Inferior parietal cortex (tissue), 1 donor: Measurements from ENCODE around the gene IGFBP7.
"Not testable (repeated sequence)": the region's sequence is repeated elsewhere in the genome, so short reads cannot be mapped to it uniquely, and the experiment has no call there.

ENCODE experiments used
- DNase-seq: peaks from one replicate; pipeline ENCODE4 v3.0.0-alpha.2; 2016; ENCODE audit errors: extremely low spot score

IGFBP7 gene

DNA sequence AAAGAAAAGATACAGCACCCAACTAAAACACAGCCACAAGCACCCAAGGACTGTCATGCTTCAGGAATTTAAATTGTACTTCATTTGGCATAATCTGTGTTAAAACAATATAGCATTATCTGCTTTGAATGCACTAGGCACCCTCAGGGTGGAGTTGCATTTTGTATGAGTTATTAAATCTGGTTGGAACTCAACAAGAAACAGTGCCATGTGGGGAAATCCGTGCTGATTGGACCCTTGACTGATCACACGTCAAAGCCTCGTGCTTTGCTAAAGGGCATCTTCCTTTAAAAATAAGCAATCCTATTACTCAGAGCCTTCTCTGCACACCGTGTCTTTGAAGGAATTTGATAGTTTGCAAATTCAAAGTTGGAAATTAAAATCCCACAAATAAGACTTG, 35.4 kb downstream of the IGFBP7 start:
- no peak for DNase-seq

DNA sequence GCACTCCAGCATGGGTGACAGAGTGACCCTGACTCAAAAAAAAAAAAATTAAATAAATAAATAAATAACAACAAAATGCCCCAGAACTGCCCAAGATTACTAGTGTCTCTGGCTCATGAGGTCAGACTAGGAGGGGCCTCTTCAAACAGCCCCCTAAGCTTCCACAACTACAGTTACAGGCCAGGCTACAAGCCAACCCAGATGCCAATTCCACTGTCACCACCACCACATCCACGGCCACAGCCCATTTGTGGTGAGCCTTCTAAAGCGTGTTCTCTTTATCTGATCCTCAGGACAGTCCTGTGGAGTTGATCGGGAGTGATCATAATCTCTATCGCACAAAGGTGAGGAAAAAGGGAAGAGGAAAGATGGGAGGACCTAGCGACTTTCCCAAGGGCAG, 36.6 kb downstream of the IGFBP7 start:
- DNase-seq: no peak

GRCh38 chr4:57071326-57071725, 38.9 kb downstream of the IGFBP7 start:
- no peak for DNase-seq

- no peak for DNase-seq
These were observed 39.7 kb downstream of the IGFBP7 start for GRCh38 chr4:57070461-57070860.

DNA sequence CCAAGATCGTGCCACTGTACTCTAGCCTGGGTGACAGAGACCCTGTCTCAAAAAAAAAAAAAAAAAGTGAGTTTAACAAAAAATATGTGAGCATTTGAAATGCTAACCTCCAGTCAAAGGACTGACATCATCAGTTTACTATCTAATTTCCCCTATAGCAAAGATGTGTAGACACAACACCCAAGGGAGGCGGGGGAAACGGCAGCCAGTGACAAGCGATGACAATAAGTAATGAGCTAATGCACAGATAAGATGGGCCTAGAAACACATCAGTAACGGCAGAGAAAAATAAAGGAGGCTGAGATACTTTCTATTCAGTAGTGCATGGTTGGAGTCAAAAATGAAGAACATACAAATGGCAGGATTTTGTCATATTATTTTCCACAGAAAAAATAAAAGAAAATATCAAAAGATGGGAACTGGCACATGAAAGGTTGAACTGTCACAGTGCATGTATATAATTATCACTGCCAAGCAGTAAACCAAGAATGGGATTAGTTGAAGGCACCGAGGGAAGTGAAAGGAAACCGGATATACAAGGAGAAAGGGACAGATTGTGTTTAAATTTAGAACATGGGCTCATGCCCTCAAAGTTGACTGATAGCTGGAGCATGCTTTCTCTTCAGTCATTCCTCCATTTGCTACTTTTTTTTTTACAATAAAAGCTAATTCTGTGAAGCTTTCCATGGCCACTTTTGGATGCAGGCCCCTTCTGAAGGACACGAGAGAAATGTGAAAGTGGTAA, 41.8 kb downstream of the IGFBP7 start:
- DNase-seq: no peak

DNA sequence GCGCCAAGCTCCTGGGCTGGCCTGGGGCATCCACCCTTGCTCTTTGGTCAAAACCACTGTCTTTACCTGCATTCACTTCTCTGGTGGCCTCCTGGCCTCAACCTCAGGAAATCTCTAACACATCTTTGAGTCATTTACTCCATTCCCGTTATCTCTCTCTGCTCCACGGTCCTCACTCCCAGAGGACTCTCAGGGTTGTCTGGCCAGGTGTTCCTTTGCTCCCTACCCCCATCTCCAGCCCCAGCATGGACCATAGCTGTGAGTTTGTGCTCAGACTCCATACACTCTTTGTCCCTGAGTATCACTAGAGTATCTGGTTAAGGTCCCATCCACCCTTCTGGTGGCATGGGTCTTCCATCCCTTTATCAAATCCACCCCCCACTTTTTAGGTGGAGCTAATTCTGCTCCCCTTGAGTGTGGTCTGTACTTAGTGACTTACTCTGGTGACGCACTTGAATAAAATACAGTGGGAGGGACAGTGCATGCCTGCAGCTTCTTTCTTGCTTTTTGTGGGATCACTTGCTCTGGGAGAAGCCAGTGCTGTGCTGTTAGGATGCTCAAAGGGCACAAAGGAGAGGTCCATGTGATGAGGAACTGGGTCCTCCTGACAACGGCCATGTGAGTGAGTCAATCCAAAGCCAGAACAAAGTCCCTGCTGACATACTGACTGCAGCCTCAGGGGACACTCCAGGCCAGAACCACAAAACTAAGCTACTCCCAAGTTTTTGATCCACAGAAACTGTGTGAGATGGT, 44.3 kb downstream of the IGFBP7 start:
- no peak for DNase-seq

DNA sequence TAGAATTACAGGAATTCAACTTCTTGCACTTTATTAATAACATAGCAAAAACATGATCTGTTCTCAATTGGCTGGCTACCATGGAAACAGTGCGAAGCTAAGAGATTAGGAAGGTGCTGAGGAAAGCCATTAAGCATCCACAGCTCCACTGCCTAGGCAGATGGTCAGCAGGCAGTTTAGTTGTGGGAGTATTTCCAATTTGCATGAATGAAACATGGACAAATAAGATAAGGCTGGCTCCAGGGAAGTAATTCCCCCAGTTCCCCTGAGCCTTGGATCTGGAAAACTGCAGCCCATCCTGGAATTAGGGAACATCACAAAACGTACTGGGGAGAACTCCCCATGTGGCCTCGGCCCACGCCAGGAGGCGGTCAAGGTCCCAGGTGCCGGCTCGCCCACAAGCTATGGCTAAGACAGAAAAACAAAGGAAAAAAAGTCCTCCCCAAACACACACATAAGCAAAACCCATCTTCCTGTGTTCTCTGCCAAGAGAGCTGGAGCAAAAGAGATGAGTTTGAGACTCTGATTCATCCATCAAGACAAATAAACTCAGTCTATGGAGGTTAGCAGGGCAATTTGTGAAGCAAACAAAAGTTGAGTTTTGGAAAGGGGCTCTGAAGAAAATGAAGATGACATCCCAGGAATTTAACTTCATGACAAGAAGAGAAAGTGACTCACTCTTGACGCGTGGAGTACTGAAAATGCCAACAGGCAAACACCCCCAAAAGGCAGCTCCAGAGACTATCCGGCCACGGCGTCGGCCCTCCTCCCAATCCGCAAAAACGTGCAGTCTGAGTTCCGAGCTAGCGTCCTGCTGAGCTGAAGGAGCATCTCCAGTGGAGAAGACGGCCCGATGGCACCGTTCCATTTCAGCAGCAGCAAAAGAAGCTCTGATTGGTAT, 45.1 kb downstream of the IGFBP7 start:
- DNase-seq: no peak

GRCh38 chr4:57064120-57064519, 46.1 kb downstream of the IGFBP7 start:
- DNase-seq: no peak

DNA sequence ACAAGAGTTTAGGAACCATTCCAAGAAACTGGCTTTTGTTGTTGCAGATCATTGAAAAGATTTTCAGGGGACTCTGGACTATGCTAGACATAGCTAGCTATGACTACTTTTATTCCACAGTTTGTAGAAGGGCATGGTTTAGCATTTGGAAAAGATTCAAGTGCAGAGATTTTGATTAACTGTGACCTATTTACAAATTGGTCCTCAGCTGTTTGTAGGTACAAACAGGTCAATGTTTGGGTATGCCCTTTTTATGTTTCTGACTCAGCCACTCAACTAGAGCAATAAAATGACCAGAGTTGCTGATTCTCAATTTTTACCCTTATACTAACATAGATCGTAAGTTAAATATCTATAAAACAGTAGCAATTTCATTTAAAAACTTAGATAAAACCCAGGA, 46.7 kb downstream of the IGFBP7 start:
- DNase-seq: no peak

DNA sequence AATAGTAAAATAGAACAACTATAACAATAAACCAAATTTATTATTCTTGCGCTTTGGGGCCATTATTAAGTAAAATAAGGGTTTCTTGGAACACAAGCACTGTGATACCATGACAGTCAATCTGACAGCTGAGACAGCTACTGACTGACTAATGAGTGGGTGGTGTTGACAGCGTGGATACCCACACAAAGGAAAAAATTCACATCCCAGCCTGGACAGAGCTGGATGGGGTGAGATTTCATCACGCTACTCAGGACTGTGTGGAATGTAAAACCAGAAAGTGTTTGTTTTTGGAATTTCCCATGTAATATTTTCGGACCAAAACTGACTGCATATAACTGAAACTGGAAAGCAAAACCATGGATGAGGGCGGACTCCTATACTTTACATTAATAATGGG, 48.8 kb downstream of the IGFBP7 start:
- no peak for DNase-seq

- DNase-seq: not testable (repeated sequence)
These were observed 49.5 kb downstream of the IGFBP7 start for GRCh38 chr4:57060717-57061067.

- DNase-seq: no peak
These were observed 50.1 kb downstream of the IGFBP7 start for GRCh38 chr4:57059890-57060716.

- DNase-seq: no peak
These were observed 54.3 kb downstream of the IGFBP7 start for GRCh38 chr4:57055886-57056285.

DNA sequence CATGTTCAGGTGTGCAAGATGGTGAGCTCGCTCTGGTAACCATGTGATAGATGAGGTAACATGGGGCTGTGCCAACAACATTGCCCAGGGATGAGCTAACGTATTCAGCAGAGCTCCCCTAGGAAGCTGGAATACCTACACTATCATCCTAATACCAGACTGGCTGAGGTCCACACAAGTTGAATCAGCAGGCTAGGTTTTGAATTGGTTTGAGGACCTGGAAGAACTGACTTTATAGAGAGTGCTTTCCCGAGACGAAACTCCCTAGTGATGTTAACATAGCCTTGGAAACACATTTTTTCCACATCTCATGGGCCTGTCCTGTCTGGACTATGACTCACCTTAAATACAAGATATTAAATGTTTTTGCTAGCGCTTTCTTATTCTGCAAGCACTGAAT, 56.7 kb downstream of the IGFBP7 start:
- DNase-seq: no peak

GRCh38 chr4:57051524-57051923, 58.7 kb downstream of the IGFBP7 start:
- no peak for DNase-seq

DNA sequence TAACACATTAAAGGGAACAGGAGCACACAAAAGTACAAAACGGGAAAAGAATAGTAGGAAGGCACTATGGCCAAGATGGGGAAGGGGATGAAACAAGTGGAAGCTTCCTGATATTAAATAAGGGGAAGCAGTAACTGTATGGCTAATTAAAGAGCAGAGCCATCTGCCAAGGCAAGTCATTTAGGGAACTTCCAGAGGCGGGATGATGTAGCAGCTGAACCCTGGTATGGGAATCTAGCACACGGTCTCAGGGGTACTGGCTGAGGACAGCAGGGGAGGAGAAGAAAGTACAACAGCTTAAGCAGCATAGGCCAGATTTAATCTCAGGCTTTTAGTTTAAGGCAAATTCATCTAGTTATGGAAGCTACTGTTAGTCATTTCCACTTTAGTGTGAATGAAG, 59.1 kb downstream of the IGFBP7 start:
- no peak for DNase-seq

DNA sequence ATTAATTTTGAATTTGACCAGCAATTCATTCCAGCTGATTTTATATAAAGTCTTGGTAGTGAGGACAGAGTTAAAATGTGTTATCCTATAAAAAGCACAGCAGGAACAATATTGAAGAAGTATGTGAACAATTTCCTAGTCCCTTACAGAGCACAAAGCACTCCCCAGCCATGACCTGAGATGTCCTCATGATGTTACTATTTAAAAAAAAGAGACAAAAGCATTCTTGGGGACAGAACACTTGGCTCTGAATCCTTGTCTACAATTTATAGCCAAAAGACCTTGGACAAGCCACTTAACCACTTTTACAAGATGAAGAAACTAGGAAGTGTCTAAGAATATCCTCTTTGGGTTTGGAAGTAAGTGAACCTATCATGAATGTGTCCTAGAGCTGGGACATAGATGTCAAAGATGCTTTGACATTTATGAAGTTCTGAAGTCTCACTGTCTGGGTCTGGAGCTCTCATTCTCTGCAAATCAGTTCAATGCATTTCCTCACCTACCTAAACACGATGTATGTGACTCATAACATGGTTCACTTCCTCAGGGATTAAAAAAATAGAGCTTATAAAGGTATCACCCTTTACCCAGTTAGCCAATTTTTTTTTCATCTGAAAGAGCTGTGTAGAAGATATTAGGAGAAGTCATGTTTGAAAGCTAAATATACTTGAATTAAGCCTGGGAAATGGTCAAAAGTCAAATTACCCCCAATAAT, 61.4 kb downstream of the IGFBP7 start:
- DNase-seq: no peak

DNA sequence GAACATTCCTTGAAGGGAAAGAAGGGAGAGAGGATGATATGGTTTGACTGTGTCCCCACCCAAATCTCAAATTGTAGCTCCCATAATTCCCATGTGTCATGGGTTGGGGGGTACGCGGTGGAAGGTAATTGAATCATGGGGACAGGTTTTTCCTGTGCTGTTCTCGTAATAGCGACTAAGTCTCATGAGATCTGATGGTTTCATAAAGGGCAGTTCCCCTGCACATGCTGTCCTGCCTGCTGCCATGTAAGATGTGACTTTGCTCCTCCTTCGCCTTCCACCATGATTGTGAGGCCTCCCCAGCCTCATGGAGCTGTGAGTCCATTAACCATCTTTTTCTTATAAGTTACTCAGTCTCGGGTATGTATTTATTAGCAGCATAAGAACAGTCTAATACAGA, 63.1 kb downstream of the IGFBP7 start:
- DNase-seq: not testable (repeated sequence)

GRCh38 chr4:57044996-57045395, 65.2 kb downstream of the IGFBP7 start:
- DNase-seq: no peak

- no peak for DNase-seq
These were observed 65.9 kb downstream of the IGFBP7 start for GRCh38 chr4:57044279-57044678.
